ENCODE results near the gene MYT1.
"Not testable (repeated sequence)": the region's sequence is repeated elsewhere in the genome, so short reads cannot be mapped to it uniquely, and the experiment has no call there.

Gene MYT1

GRCh38 chr20:64164123-64164836, at the start of gene MYT1:
Gene MYT1 (plus strand): TSS chr20:64164452. CDS start chr20:64198862, 34,410 bp downstream.
- no peak within 1 kb of the TSS for H3K4me3 Mint-ChIP-seq
- DNase-seq, result no peak
- H3K27ac Mint-ChIP-seq, result no peak within 1 kb of the TSS
- H3K36me3 Mint-ChIP-seq (ENCODE audit: low read depth), result no peaks in the 10 kb centered on the region
- peaks cover 90% of the 10 kb centered on the region for H3K27me3 Mint-ChIP-seq
- H3K9me3 Mint-ChIP-seq, result no peaks in the 10 kb centered on the region
- H3K4me1 Mint-ChIP-seq (ENCODE audit: low read depth), result no peaks in the 10 kb centered on the region

GRCh38 chr20:64115171-64115911, 48.9 kb upstream of the MYT1 start:
- H3K9me3 Mint-ChIP-seq, result no peaks in the 10 kb centered on the region
- no peak overlapping the region for H3K27ac Mint-ChIP-seq
- peaks cover 7% of the 10 kb centered on the region for H3K4me1 Mint-ChIP-seq (ENCODE audit: low read depth)
- no peaks in the 10 kb centered on the region for H3K27me3 Mint-ChIP-seq
- H3K36me3 Mint-ChIP-seq (ENCODE audit: low read depth), result no peaks in the 10 kb centered on the region
- H3K4me3 Mint-ChIP-seq, result no peak overlapping the region
- peak; percentile 8 for DNase-seq

GRCh38 chr20:64116016-64116415, 48.2 kb upstream of the MYT1 start:
- DNase-seq, result peak; percentile 9
- H3K27ac Mint-ChIP-seq, result no peak overlapping the region
- H3K9me3 Mint-ChIP-seq, result no peaks in the 10 kb centered on the region
- no peaks in the 10 kb centered on the region for H3K36me3 Mint-ChIP-seq (ENCODE audit: low read depth)
- peaks cover 9% of the 10 kb centered on the region for H3K4me1 Mint-ChIP-seq (ENCODE audit: low read depth)
- no peaks in the 10 kb centered on the region for H3K27me3 Mint-ChIP-seq
- no peak overlapping the region for H3K4me3 Mint-ChIP-seq

GRCh38 chr20:64116541-64117431, 47.5 kb upstream of the MYT1 start:
- Mint-ChIP-seq H3K9me3 (no peaks in the 10 kb centered on the region), H3K4me1 (ENCODE audit: low read depth) (peaks cover 9% of the 10 kb centered on the region), H3K27me3 (peaks cover 6% of the 10 kb centered on the region), H3K36me3 (ENCODE audit: low read depth) (no peaks in the 10 kb centered on the region), H3K4me3 (no peak overlapping the region), H3K27ac (no peak overlapping the region)
- DNase-seq, result peak; percentile 22

GRCh38 chr20:64117432-64117777, 46.8 kb upstream of the MYT1 start:
- H3K9me3 Mint-ChIP-seq; H3K4me1 Mint-ChIP-seq (ENCODE audit: low read depth); H3K4me3 Mint-ChIP-seq; H3K27me3 Mint-ChIP-seq; H3K36me3 Mint-ChIP-seq (ENCODE audit: low read depth); DNase-seq; H3K27ac Mint-ChIP-seq: not testable (repeated sequence)

- peak; percentile 33 for DNase-seq
- Mint-ChIP-seq H3K4me1 (ENCODE audit: low read depth) (peaks cover 9% of the 10 kb centered on the region), H3K27me3 (peaks cover 13% of the 10 kb centered on the region), H3K27ac (no peak overlapping the region), H3K36me3 (ENCODE audit: low read depth) (no peaks in the 10 kb centered on the region), H3K4me3 (no peak overlapping the region), H3K9me3 (no peaks in the 10 kb centered on the region)
Observed at GRCh38 chr20:64119301-64119680, 45.0 kb upstream of the MYT1 start.

GRCh38 chr20:64119681-64120341, 44.4 kb upstream of the MYT1 start:
- no peaks in the 10 kb centered on the region for H3K9me3 Mint-ChIP-seq
- H3K27me3 Mint-ChIP-seq, result peaks cover 13% of the 10 kb centered on the region
- H3K4me1 Mint-ChIP-seq (ENCODE audit: low read depth), result peaks cover 9% of the 10 kb centered on the region
- peak overlapping the region; percentile 85 for H3K27ac Mint-ChIP-seq
- H3K4me3 Mint-ChIP-seq, result peak overlapping the region; percentile 49
- H3K36me3 Mint-ChIP-seq (ENCODE audit: low read depth), result no peaks in the 10 kb centered on the region
- DNase-seq, result no peak

GRCh38 chr20:64121586-64121985, 42.7 kb upstream of the MYT1 start:
- peaks cover 16% of the 10 kb centered on the region for H3K27me3 Mint-ChIP-seq

GRCh38 chr20:64122927-64123326, 41.3 kb upstream of the MYT1 start:
- not testable (repeated sequence) for DNase-seq; H3K9me3 Mint-ChIP-seq; H3K4me3 Mint-ChIP-seq; H3K4me1 Mint-ChIP-seq (ENCODE audit: low read depth); H3K36me3 Mint-ChIP-seq (ENCODE audit: low read depth); H3K27ac Mint-ChIP-seq
- peaks cover 16% of the 10 kb centered on the region for H3K27me3 Mint-ChIP-seq

More at GRCh38 chr20:64121586-64121985, 42.7 kb upstream of the MYT1 start:
- no peaks in the 10 kb centered on the region for H3K36me3 Mint-ChIP-seq (ENCODE audit: low read depth)
- H3K4me3 Mint-ChIP-seq, result no peak overlapping the region
- H3K9me3 Mint-ChIP-seq, result no peaks in the 10 kb centered on the region
- H3K27ac Mint-ChIP-seq, result no peak overlapping the region
- peaks cover 9% of the 10 kb centered on the region for H3K4me1 Mint-ChIP-seq (ENCODE audit: low read depth)
- no peak for DNase-seq

GRCh38 chr20:64123517-64123916, 40.7 kb upstream of the MYT1 start:
- not testable (repeated sequence) for DNase-seq; H3K27ac Mint-ChIP-seq; H3K4me3 Mint-ChIP-seq; H3K4me1 Mint-ChIP-seq (ENCODE audit: low read depth); H3K9me3 Mint-ChIP-seq; H3K36me3 Mint-ChIP-seq (ENCODE audit: low read depth)
- H3K27me3 Mint-ChIP-seq, result peaks cover 20% of the 10 kb centered on the region

GRCh38 chr20:64129146-64129782, 35.0 kb upstream of the MYT1 start:
- no peak overlapping the region for H3K4me3 Mint-ChIP-seq
- peaks cover 30% of the 10 kb centered on the region for H3K27me3 Mint-ChIP-seq
- no peaks in the 10 kb centered on the region for H3K36me3 Mint-ChIP-seq (ENCODE audit: low read depth)
- H3K9me3 Mint-ChIP-seq, result no peaks in the 10 kb centered on the region
- H3K27ac Mint-ChIP-seq, result no peak overlapping the region
- DNase-seq, result no peak
- no peaks in the 10 kb centered on the region for H3K4me1 Mint-ChIP-seq (ENCODE audit: low read depth)

GRCh38 chr20:64130271-64130670, 34.0 kb upstream of the MYT1 start:
- Mint-ChIP-seq H3K4me1 (ENCODE audit: low read depth) (no peaks in the 10 kb centered on the region), H3K36me3 (ENCODE audit: low read depth) (no peaks in the 10 kb centered on the region), H3K4me3 (no peak overlapping the region), H3K27me3 (peaks cover 27% of the 10 kb centered on the region), H3K27ac (no peak overlapping the region), H3K9me3 (no peaks in the 10 kb centered on the region)
- no peak for DNase-seq

- H3K27me3 Mint-ChIP-seq, result peaks cover 33% of the 10 kb centered on the region
- H3K9me3 Mint-ChIP-seq, result no peaks in the 10 kb centered on the region
- H3K27ac Mint-ChIP-seq, result no peak overlapping the region
- no peaks in the 10 kb centered on the region for H3K36me3 Mint-ChIP-seq (ENCODE audit: low read depth)
- no peak for DNase-seq
- no peaks in the 10 kb centered on the region for H3K4me1 Mint-ChIP-seq (ENCODE audit: low read depth)
- H3K4me3 Mint-ChIP-seq, result no peak overlapping the region
Observed at GRCh38 chr20:64130876-64131275, 33.4 kb upstream of the MYT1 start.

- H3K27me3 Mint-ChIP-seq, result peaks cover 36% of the 10 kb centered on the region
- no peak overlapping the region for H3K27ac Mint-ChIP-seq
- H3K4me1 Mint-ChIP-seq (ENCODE audit: low read depth), result no peaks in the 10 kb centered on the region
- H3K4me3 Mint-ChIP-seq, result no peak overlapping the region
- no peak for DNase-seq
- no peaks in the 10 kb centered on the region for H3K36me3 Mint-ChIP-seq (ENCODE audit: low read depth)
- no peaks in the 10 kb centered on the region for H3K9me3 Mint-ChIP-seq
Observed at GRCh38 chr20:64131406-64131805, 32.8 kb upstream of the MYT1 start.
